IMR-90 (cell line): ENCODE results near the gene NR5A1.

Source experiments
- CHD1 ChIP-seq: IDR thresholded peaks from 2 replicates; pipeline ENCODE4 v1.6.1; 2012; ENCODE audit warnings: low read depth, low read length, improper control_type of control experiment
- CTCF ChIP-seq: conservative IDR thresholded peaks from 2 replicates; pipeline ENCODE4 v1.5.1; 2012; ENCODE audit warnings: mild to moderate bottlenecking, low read depth, low read length, improper control_type of control experiment
- MAFK ChIP-seq: IDR thresholded peaks from 2 replicates; pipeline ENCODE4 v1.6.1; 2012; ENCODE audit warnings: low read depth, low read length, improper control_type of control experiment
- MAZ ChIP-seq: IDR thresholded peaks from 2 replicates; pipeline ENCODE4 v1.6.1; 2012; ENCODE audit warnings: low read depth, mild to moderate bottlenecking, low read length, improper control_type of control experiment, moderate library complexity, borderline replicate concordance
- MXI1 ChIP-seq: IDR thresholded peaks from 2 replicates; pipeline ENCODE4 v1.6.1; 2012; ENCODE audit warnings: low read depth, mild to moderate bottlenecking, low read length, moderate library complexity, borderline replicate concordance
- POLR2A ChIP-seq: IDR thresholded peaks from 2 replicates; pipeline ENCODE4 v1.6.1; 2012; ENCODE audit warnings: mild to moderate bottlenecking, low read depth, low read length
- RAD21 ChIP-seq: IDR thresholded peaks from 2 replicates; pipeline ENCODE4 v1.6.1; 2012; ENCODE audit warnings: low read length, improper control_type of control experiment
- RCOR1 ChIP-seq: IDR thresholded peaks from 2 replicates; pipeline ENCODE4 v1.6.1; 2012; ENCODE audit warnings: mild to moderate bottlenecking, low read length, improper control_type of control experiment; ENCODE audit not compliant: insufficient replicate concordance
- SMC3 ChIP-seq: fragments of 150-350 bp; IDR thresholded peaks from 2 replicates; pipeline ENCODE4 v1.6.1; 2016; ENCODE audit warnings: low read depth, mild to moderate bottlenecking, antibody characterized with exemption, low read length, moderate library complexity
- TF ChIP-seq, protein P1 (sequence below): fragments of 150-350 bp; IDR thresholded peaks from 2 replicates; pipeline ENCODE4 v1.6.1; 2017; ENCODE audit warnings: mild to moderate bottlenecking, antibody characterized with exemption, low read length, low read depth

GRCh38 chr9:124485201-124485600 lies 22.0 kb downstream of the NR5A1 start:
- no peak for TF ChIP-seq CTCF
- TF ChIP-seq POLR2A, result no peak
- TF ChIP-seq RAD21, result no peak
- no peak for TF ChIP-seq MAFK
- no peak for TF ChIP-seq RCOR1
- TF ChIP-seq MAZ, result no peak
- TF ChIP-seq MXI1, result no peak
- no peak for TF ChIP-seq SMC3
- no peak for TF ChIP-seq CHD1
- TF ChIP-seq, protein P1, sequence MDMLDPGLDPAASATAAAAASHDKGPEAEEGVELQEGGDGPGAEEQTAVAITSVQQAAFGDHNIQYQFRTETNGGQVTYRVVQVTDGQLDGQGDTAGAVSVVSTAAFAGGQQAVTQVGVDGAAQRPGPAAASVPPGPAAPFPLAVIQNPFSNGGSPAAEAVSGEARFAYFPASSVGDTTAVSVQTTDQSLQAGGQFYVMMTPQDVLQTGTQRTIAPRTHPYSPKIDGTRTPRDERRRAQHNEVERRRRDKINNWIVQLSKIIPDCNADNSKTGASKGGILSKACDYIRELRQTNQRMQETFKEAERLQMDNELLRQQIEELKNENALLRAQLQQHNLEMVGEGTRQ, result no peak
